ENCODE measurements around the gene TMPRSS11E. TPM values are rescaled to one million over a fixed set of nuclear protein-coding genes. Genes with fewer than 3 reads are reported as not detected.
"Not testable (repeated sequence)": the region's sequence is repeated elsewhere in the genome, so short reads cannot be mapped to it uniquely, and the experiment has no call there.

Gene TMPRSS11E, protein sequence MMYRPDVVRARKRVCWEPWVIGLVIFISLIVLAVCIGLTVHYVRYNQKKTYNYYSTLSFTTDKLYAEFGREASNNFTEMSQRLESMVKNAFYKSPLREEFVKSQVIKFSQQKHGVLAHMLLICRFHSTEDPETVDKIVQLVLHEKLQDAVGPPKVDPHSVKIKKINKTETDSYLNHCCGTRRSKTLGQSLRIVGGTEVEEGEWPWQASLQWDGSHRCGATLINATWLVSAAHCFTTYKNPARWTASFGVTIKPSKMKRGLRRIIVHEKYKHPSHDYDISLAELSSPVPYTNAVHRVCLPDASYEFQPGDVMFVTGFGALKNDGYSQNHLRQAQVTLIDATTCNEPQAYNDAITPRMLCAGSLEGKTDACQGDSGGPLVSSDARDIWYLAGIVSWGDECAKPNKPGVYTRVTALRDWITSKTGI
- not detected for total RNA-seq
- long read RNA-seq, result 0 reads

DNA sequence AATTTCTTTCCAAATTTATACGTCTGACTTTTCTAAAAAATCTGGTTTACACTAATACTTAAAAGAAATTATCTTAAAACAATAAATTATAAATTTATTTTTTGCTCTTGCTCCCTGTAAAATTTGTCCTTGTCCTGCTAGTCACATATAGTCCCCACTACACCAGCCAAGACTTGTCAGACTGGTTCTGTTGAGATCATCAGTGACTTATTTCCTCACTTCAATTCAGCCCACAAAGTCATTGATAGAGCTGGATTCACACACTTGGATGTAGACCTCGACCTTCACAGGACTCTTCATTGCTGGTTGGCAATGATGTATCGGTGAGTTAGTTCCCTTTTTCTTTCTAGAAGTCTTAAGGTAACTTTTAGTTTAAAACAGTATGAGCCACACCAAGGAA, at the start of gene TMPRSS11E:
Gene TMPRSS11E (plus strand): TSS at position 263 of the 400 bp plus-strand sequence. CDS start 50 bp downstream, at position 313.
- Histone ChIP-seq H3K4me3 (no peak within 1 kb of the TSS), H3K36me3 (no peaks in the 10 kb centered on the region), H3K9me3 (no peaks in the 10 kb centered on the region), H3K27me3 (ENCODE audit: low read depth) (no peaks in the 10 kb centered on the region), H3K4me1 (no peaks in the 10 kb centered on the region), H3K27ac (no peak within 1 kb of the TSS)
- intact Hi-C loops (cut with DNase I), result no loop called here
- DNase-seq (no peak), ATAC-seq (no peak)
- TF ChIP-seq, protein P1, sequence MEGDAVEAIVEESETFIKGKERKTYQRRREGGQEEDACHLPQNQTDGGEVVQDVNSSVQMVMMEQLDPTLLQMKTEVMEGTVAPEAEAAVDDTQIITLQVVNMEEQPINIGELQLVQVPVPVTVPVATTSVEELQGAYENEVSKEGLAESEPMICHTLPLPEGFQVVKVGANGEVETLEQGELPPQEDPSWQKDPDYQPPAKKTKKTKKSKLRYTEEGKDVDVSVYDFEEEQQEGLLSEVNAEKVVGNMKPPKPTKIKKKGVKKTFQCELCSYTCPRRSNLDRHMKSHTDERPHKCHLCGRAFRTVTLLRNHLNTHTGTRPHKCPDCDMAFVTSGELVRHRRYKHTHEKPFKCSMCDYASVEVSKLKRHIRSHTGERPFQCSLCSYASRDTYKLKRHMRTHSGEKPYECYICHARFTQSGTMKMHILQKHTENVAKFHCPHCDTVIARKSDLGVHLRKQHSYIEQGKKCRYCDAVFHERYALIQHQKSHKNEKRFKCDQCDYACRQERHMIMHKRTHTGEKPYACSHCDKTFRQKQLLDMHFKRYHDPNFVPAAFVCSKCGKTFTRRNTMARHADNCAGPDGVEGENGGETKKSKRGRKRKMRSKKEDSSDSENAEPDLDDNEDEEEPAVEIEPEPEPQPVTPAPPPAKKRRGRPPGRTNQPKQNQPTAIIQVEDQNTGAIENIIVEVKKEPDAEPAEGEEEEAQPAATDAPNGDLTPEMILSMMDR (IDR thresholded peaks at IDR 0.05), result no peak

DNA sequence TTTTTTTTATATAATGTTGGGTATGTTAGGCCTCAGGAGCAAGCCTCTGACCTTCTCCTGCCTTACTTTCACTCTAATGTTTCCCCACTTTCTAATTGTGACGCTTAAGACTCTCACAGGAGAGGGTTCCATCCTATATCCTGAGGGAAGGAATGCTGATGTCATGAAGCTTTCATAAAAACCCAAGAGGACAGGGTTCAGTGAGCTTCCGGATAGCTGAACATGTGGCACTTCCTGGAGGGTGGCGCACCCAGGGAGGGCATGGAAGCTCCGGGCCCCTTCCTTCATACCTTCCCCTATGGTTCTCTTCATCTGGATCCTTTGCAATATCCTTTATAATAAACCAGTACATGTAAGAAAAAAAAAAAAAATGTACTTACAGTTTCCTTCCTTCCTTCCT, 48.0 kb upstream of the TMPRSS11E start:
- H3K9me3 ChIP-seq, result no peaks in the 10 kb centered on the region
- ATAC-seq (no peak), DNase-seq (no peak)
- intact Hi-C loops (cut with DNase I), result no loop called here
- TF ChIP-seq, protein P1 (IDR thresholded peaks at IDR 0.05), result no peak
- no peaks in the 10 kb centered on the region for H3K4me1 ChIP-seq
- no peaks in the 10 kb centered on the region for H3K36me3 ChIP-seq
- no peaks in the 10 kb centered on the region for H3K27me3 ChIP-seq (ENCODE audit: low read depth)
- H3K27ac ChIP-seq, result no peak overlapping the region
- no peak overlapping the region for H3K4me3 ChIP-seq

DNA sequence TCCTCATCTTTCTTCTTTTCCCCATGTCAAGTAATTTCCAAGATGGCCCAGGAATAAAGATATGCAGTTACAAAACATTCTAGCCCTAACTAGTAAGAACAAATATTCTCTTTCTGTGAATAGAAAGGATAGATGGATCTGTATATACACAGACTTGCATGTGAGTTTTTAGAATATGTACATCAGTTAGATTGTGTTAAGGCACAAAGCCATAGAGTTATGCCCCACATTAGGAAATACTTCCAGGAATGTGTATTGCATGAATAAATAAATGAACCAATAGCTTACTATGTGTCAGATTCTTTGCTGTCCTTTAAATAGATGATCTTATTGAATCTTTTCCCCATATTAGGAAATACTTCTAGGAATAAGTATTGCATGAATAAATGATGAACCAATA, 46.0 kb upstream of the TMPRSS11E start:
- TF ChIP-seq, protein P1 (IDR thresholded peaks at IDR 0.05), result no peak
- Histone ChIP-seq H3K36me3 (no peaks in the 10 kb centered on the region), H3K9me3 (no peaks in the 10 kb centered on the region), H3K27ac (no peak overlapping the region), H3K27me3 (ENCODE audit: low read depth) (no peaks in the 10 kb centered on the region), H3K4me3 (no peak overlapping the region), H3K4me1 (no peaks in the 10 kb centered on the region)
- ATAC-seq, result peak in 1 of 2 donors; percentile 29
- intact Hi-C loops (cut with DNase I), result no loop called here
- DNase-seq, result no peak

DNA sequence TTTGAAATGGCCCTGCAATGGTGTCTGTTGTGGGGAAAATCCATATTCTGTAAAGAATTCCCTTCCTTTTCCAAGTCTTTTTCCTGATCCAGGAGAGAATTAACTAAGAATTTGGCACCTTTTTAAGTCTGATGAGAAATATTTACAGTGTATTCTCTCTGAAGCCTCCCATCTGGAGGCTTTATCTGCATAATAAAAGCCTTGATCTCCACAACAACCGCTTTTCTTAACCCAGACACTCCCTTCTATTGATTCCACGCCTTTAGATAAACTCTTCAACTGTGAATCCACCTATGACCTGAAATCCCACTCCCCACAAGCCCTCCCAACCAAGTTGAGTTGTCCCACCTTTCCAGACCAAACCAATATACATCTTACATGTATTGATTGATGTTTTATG, 43.1 kb upstream of the TMPRSS11E start:
- no peaks in the 10 kb centered on the region for H3K27me3 ChIP-seq (ENCODE audit: low read depth)
- H3K4me1 ChIP-seq, result no peaks in the 10 kb centered on the region
- H3K9me3 ChIP-seq, result no peaks in the 10 kb centered on the region
- no peak for DNase-seq
- H3K4me3 ChIP-seq, result no peak overlapping the region
- TF ChIP-seq, protein P1 (IDR thresholded peaks at IDR 0.05), result no peak
- intact Hi-C loops (cut with DNase I), result no loop called here
- ATAC-seq, result no peak
- no peaks in the 10 kb centered on the region for H3K36me3 ChIP-seq
- H3K27ac ChIP-seq, result no peak overlapping the region

DNA sequence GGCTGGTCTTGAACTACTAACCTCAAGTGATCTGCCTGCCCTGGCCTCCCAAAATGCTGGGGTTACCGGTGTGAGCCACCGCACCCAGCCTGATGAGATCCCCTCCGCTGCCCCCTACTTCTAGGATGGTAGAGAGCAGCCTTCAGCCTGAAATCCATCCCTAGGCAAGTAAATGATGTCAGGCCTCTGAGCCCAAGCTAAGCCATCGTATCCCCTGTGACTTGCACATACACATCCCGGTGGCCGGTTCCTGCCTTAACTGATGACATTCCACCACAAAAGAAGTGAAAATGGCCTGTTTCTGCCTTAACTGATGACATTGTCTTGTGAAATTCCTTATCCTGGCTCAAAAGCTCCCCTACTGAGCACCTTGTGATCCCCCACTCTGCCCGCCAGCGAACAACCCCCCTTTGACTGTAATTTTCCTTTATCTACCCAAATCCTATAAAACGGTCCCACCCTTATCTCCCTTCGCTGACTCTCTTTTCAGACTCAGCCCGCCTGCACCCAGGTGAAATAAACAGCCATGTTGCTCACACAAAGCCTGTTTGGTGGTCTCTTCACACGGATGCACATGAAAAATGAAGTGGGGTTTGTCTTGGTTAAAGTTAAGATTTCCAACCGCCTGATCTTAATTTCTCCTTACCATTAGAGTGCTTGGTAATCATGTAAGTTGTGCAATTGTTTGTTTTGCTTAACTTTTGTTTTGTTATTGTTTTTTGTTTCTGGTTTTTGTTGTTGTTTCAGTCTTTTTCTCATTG, 41.4 kb upstream of the TMPRSS11E start:
- H3K36me3 ChIP-seq; DNase-seq; H3K27me3 ChIP-seq (ENCODE audit: low read depth); H3K4me1 ChIP-seq; intact Hi-C loops (cut with DNase I); H3K9me3 ChIP-seq; H3K4me3 ChIP-seq; ATAC-seq; H3K27ac ChIP-seq: not testable (repeated sequence)

DNA sequence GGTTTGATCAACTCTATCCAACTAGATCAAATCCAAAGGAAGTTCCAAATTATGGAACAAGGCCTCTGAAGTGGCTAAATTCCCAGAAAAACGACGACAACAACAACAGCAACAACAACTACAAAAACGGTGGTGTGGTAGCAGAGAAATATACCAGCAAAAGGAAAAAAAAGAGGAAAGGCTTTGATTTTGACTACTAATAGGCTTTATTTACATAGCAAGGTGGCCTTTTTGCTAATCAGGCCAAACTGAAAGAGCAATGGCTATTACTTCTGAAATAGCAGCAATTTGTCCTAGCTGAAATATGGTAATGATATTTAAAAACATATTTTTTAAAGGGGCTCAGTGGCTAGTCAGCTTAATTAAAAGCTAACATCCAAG, 40.8 kb upstream of the TMPRSS11E start:
- ATAC-seq, result no peak
- Histone ChIP-seq H3K4me1 (no peaks in the 10 kb centered on the region), H3K27me3 (ENCODE audit: low read depth) (no peaks in the 10 kb centered on the region), H3K9me3 (no peaks in the 10 kb centered on the region), H3K27ac (no peak overlapping the region), H3K4me3 (no peak overlapping the region), H3K36me3 (no peaks in the 10 kb centered on the region)
- DNase-seq, result no peak
- TF ChIP-seq, protein P1 (IDR thresholded peaks at IDR 0.05), result no peak
- intact Hi-C loops (cut with DNase I), result no loop called here

DNA sequence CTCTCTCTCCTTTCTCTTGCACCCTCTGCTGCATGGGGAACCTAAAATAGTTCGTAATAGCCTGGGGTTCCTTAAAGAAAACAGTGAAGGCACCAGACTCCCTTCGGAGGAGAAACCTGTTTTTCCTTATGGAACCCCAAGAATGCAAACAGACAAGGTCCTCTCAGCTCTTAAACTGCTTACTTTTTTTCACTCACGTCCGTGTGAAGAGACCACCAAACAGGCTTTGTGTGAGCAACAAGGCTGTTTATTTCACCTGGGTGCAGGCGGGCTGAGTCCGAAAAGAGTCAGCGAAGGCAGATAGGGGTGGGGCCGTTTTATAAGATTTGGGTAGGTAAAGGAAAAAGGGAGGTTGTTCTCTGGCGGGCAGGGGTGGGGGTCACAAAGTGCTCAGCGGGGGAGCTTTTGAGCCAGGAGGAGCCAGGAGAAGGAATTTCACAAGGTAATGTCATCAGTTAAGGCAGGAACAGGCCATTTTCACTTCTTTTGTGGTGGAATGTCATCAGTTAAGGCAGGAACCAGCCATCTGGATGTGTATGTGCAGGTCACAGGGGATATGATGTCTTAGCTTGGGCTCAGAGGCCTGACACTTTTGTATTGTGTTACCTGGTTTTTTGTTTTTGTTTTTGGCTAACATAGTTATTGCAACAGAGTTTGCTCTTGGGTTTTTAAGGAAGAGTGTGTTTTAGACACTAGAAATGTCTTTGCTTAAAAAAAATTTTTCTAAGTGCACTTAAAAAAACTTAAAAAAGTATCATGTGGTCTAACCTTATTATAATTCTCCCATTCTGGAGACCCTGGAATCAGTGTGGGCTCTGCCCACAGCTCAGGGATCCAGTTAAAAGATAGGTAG, 40.0 kb upstream of the TMPRSS11E start:
- intact Hi-C loops (cut with DNase I); H3K9me3 ChIP-seq; H3K4me3 ChIP-seq; DNase-seq; ATAC-seq; H3K27me3 ChIP-seq (ENCODE audit: low read depth); H3K36me3 ChIP-seq; H3K4me1 ChIP-seq; H3K27ac ChIP-seq: not testable (repeated sequence)

All from lower lobe of right lung (tissue), 2 donors.